Kidney glomerular epithelial cell (primary cell): ENCODE results near the gene NLRX1.
"Not testable (repeated sequence)": the region's sequence is repeated elsewhere in the genome, so short reads cannot be mapped to it uniquely, and the experiment has no call there.

Source experiments
- DNase-seq: peaks from one replicate; lab custom pipeline; 2025; lab: John Stamatoyannopoulos, UW

NLRX1 gene

DNA sequence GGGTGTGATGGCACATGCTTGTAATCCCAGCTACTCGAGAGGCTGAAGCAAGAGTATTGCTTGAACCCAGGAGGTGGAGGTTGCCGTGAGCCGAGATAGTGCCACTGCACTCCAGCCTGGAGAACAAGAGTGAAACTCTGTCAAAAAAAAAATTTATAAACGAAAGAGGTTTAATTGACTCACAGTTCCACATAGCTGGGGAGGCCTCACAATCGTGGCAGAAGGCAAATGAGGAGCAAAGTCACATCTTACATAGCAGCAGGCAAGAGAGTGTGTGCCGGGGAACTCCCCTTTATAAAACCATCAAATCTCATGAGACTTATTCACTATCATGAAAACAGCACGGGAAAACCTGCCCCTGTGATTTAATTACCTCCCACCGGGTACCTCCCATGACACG, 15.9 kb downstream of the NLRX1 start:
- not testable (repeated sequence) for DNase-seq

DNA sequence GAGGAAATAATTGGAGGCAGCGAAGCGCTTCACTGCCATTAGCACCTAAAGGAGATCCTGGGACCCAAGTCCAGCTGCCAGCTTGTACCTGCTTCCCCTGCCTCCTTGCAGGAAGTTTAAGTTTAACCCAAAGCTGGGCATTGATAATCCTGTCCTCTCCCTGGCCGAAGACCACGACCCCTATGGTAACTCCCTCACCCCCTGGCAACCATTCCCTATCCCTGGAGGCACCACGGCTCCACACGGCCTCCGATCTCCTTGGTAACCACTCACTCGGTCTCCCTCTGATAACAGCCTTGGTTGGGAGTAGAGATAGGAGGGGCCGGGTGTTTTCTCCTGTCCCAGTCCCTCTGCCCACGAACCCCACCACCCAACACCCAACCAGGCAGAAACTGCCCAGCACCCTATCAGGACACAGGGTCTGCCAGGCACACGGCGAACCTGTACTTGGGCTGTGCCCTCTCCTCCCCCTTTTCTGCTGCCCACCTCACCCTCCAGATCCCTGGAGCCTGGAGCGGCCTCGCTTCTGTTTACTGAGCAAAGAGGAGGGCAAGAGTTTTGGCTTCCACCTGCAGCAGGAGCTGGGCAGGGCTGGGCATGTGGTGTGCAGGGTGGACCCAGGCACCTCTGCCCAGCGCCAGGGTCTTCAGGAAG, 17.6 kb downstream of the NLRX1 start:
- DNase-seq, result no peak

DNA sequence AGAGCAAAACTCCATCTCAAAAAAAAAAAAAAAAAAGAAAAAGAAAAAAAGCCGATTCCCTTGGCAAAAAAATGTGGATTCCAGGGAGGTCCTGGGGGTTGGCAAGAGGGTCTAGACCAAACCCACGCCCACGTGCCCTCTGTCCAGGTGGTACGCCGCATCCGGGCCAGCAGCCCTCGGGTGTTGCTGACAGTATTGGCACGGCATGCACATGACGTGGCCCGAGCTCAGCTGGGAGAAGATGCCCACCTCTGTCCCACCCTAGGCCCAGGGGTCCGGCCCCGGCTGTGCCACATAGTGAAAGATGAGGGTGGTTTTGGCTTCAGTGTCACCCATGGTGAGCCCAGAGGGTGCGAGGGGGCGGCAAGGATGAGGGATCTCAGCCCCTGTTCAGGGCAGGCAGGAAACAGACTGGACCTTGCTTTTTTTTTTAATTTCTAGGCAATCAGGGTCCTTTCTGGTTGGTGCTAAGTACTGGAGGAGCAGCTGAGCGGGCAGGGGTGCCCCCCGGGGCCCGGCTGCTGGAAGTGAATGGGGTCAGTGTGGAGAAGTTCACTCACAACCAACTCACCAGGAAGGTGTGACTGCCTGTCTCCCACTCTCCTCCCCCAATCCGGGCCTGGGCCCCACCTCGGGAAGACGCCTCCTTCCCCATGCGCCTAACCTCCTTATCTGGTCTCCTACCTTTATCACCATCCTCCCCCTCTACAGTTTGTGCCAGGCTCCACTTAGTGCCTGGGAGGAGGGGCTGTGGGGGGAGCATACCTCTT, 18.8 kb downstream of the NLRX1 start:
- no peak for DNase-seq

DNA sequence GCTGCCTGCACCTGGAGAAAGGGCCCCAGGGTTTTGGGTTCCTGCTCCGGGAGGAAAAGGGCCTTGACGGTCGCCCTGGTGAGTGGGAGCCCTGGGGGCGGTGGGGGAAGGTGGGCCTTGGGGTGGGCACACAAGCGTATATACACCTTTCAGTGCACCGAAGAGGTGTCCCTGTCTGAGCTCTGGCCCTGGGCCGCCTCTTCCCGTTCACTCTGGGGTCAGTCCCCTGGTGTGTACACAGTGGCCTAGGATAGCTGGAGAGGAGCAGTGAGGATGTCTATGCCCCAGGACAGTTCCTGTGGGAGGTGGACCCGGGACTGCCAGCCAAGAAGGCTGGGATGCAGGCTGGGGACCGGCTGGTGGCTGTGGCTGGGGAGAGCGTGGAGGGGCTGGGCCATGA, 19.5 kb downstream of the NLRX1 start:
- DNase-seq, result no peak

- no peak for DNase-seq
Measured at GRCh38 chr11:119188887-119189286, 20.4 kb downstream of the NLRX1 start.

- DNase-seq, result no peak
Measured at GRCh38 chr11:119189393-119189792, 20.9 kb downstream of the NLRX1 start.

DNA sequence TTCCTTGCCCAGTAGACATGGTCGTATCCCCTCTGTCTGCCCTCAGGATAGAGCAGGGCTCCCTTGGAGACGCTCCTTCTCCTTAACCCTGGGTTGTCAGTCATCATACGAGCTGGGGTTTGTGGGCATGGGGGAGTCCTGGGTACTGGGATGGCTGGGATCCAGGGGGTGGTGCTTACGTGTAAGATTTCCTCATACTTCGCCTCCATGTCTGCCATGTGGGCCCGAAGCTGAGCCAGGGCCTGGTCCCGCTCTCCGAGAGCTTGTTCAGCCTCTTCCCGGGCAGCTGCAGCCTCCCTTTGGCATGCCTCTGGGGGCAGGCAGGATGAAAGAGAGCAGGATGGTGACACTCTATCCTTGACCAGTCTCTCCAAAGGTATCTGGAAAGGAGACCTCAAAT, 22.0 kb downstream of the NLRX1 start:
- no peak for DNase-seq

DNA sequence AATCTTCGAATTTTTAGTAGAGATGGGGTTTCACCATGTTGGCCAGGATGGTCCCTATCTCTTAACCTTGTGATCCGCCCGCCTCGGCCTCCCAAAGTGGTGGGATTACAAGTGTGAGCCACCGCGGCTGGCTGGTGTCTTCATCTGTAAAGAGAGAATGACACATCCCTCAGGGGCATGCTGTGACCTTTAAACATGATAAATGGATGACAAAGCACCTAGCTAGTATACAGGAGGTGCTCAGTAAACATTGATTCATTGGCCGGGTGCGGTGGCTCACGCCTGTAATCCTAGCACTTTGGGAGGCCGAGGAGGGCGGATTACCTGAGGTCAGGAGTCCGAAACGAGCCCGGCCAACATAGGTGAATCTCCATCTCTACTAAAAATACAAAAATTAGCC, 22.7 kb downstream of the NLRX1 start:
- not testable (repeated sequence) for DNase-seq

GRCh38 chr11:119192111-119192510, 23.6 kb downstream of the NLRX1 start:
- DNase-seq, result no peak

DNA sequence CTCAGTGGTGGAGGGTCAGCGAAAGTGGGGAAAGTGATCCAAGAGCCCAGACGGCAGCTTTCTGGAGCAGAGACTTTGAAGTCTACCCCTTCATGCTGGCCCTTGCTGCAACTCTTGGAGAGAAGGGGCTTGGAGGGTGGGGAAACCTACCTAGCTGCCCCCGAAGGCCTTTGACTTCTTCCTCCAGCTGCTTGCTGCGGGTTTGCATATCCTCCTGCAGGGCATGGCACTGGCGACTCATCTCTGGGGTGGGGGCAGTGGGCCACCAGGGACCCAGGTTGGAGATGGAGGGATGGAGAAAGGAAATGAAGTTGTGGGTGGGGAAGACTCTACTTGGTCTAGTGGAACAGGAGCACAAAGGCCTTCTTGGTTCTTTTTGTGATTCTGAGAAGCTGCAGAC, 24.5 kb downstream of the NLRX1 start:
- DNase-seq, result no peak

DNA sequence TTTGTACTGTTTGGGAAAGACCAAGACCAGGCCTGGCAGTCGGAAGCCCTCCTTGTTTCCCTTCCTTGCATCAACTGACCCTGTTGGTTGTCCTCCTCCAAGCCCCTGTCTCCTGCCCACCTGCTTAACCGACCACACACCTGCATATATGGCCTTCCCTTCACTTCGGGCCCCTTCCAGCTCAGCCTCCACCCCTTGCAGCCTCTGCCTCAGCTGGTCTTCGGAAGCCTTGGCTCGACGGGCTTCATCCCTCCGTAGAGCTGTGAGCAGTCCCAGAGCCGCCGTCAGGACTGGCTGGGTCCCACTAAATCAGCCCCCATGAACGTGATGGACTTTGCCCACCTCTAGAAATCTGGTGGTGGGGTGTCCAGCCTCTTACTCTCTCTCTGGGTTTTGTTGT, 25.1 kb downstream of the NLRX1 start:
- no peak for DNase-seq

GRCh38 chr11:119194811-119195440, 26.4 kb downstream of the NLRX1 start:
- DNase-seq, result no peak

DNA sequence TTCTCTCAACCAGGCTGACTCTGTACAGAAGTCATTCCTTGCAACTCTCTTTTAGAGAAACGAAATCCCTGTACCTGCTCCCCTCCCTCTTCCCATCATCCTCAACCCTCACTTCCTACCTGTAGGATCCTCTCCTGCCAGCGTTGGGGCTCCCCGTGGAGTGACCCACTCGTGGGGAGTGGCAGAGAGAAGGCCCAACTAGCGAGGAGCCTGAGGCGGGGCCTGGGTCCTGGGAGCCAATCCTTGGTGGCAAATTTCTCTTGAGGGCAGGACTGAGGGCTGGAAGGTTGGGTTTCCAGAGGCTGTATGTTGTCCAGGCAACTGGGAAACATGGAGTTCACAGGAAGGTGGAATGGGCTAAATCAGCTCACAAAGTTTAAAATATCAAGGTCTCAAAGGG, 27.2 kb downstream of the NLRX1 start:
- peak; percentile 2 for DNase-seq

- DNase-seq, result peak; percentile 85
Measured at GRCh38 chr11:119196833-119197483, 28.4 kb downstream of the NLRX1 start.

DNA sequence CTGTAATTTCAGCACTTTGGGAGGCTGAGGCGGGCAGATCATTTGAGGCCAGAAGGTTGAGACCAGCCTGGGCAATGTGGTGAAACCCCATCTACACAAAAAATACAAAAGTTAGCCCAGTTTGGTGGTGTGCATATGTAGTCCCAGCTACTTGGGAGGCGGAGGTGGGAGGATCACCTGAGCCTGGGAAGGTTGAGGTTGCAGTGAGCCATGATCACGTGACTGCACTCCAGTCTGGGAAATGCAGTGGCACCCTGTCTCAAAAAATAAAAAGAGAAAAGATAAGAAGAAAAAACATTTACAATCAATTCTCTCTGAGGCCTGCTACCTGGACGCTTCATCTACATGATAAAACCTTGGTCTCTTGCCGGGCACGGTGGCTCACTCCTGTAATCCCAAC, 30.4 kb downstream of the NLRX1 start:
- no peak for DNase-seq

DNA sequence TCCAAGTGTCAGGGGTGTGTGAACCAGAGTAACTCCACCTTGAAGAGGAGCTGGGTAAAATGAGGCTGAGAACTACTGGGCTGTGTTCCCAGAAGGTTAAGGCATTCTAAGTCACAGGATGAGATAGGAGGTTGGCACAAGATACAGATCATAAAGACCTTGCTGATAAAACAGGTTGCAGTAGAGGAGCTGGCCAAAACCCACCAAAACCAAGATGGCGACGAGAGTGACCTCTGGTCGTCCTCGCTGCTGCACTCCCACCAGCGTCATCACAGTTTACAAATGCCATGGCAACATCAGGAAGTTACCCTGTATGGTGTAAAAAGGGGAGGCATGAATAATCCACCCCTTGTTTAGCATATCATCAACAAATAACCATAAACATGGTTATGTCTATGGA, 32.7 kb downstream of the NLRX1 start:
- DNase-seq, result not testable (repeated sequence)

- no peak for DNase-seq
Measured at GRCh38 chr11:119202554-119202953, 34.0 kb downstream of the NLRX1 start.

- DNase-seq, result no peak
Measured at GRCh38 chr11:119204066-119204465, 35.5 kb downstream of the NLRX1 start.

DNA sequence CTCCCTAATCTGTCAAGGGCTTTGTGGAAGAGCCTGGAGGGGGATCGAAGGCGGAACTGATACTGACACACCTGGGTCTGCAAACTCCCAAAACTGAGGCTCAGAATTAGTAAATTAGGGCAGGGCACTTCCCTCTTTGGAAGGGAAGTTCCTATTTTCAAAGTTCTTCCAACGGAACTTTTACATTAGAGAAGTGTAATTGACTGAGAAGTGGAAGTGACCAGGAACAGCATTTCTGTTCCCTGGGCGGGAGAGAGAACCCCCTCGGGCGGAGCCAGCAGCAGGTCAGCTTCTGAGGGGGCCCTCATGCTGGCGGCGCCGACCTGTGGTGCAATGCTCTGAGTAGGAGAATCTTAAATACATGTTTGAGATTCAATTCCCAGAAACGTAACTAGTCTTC, 36.6 kb downstream of the NLRX1 start:
- no peak for DNase-seq

GRCh38 chr11:119205574-119206510, 37.3 kb downstream of the NLRX1 start, which contains the start of gene CBL:
Gene CBL (plus strand): TSS chr11:119206339. CDS start chr11:119206418, 79 bp downstream.
- peak; percentile 81 for DNase-seq
